Measurements from ENCODE around the gene AGPS.

- TF ChIP-seq EZH2 (IDR thresholded peaks at IDR 0.05; ENCODE audit: low read depth) (no peak), CTCF (conservative IDR thresholded peaks at IDR 0.05) (no peak)
Observed at GRCh38 chr2:177519534-177520115, 127.1 kb downstream of the AGPS start.

All from PC-9 (cell line).